GM12878 (cell line): ENCODE data around the gene PLEKHO1. TPM values are rescaled to one million over a fixed set of nuclear protein-coding genes. Genes with fewer than 3 reads are reported as not detected.

ENCODE experiments used
- ATF2 ChIP-seq: IDR thresholded peaks from 2 replicates; pipeline ENCODE4 v1.6.1; 2012; ENCODE audit warnings: low read length, inconsistent platforms
- BCL3 ChIP-seq: IDR thresholded peaks from 2 replicates; pipeline ENCODE4 v1.6.1; 2011; ENCODE audit warnings: borderline replicate concordance, low read depth, mild to moderate bottlenecking, moderate library complexity, low read length; ENCODE audit not compliant: insufficient read depth, poor library complexity, severe bottlenecking
- CBFB ChIP-seq: IDR thresholded peaks from 2 replicates; pipeline ENCODE4 v1.6.1; 2016; ENCODE audit warnings: antibody characterized with exemption, low read depth
- CBX5 ChIP-seq: sonication (generic); IDR thresholded peaks from 2 replicates; pipeline ENCODE4 v1.6.1; 2016; ENCODE audit warnings: low read depth, moderate library complexity, mild to moderate bottlenecking, inconsistent platforms
- CUX1 ChIP-seq: IDR thresholded peaks from 2 replicates; pipeline ENCODE4 v1.6.1; 2012; ENCODE audit warnings: improper control_type of control experiment, low read depth, low read length; ENCODE audit not compliant: insufficient replicate concordance
- EP300 ChIP-seq, 2 experiments: fragments of 150-350 bp in 1 of 2; IDR thresholded peaks; 2 replicates each; pipeline ENCODE4 v1.6.1; 2011 to 2012; ENCODE audit warnings: low read depth in 2 of 2, low read length in 2 of 2, borderline replicate concordance in 1 of 2, improper control_type of control experiment in 1 of 2, inconsistent platforms in 1 of 2; ENCODE audit not compliant: control insufficient read depth in 1 of 2
- HCFC1 ChIP-seq: fragments of 150-350 bp; IDR thresholded peaks from 2 replicates; pipeline ENCODE4 v1.6.1; 2014; ENCODE audit warnings: low read length
- HDGF ChIP-seq: fragments of 450-650 bp; IDR thresholded peaks from 2 replicates; pipeline ENCODE4 v1.6.1; 2016; ENCODE audit warnings: antibody characterized with exemption
- IKZF2 ChIP-seq, 2 experiments: fragments of 450-650 bp; IDR thresholded peaks; 2 replicates each; pipeline ENCODE4 v1.6.1; 2017; ENCODE audit warnings: mild to moderate bottlenecking in 2 of 2, moderate library complexity in 2 of 2
- JUND ChIP-seq: IDR thresholded peaks from 2 replicates; pipeline ENCODE4 v1.6.1; 2012; ENCODE audit warnings: low read depth, mild to moderate bottlenecking, low read length, improper control_type of control experiment, moderate library complexity
- MLLT1 ChIP-seq: fragments of 450-650 bp; IDR thresholded peaks from 2 replicates; pipeline ENCODE4 v1.6.1; 2016; ENCODE audit warnings: mild to moderate bottlenecking
- MTA3 ChIP-seq: IDR thresholded peaks from 2 replicates; pipeline ENCODE4 v1.6.1; 2012; ENCODE audit warnings: low read length, inconsistent platforms, borderline replicate concordance
- NRF1 ChIP-seq: conservative IDR thresholded peaks from 2 replicates; pipeline ENCODE4 v1.6.1; 2011; ENCODE audit warnings: mild to moderate bottlenecking, low read depth, low read length, improper control_type of control experiment
- PAX5 ChIP-seq: IDR thresholded peaks from 2 replicates; pipeline ENCODE4 v1.6.1; 2011; ENCODE audit warnings: low read depth, low read length, borderline replicate concordance
- SIX5 ChIP-seq: IDR thresholded peaks from 2 replicates; pipeline ENCODE4 v1.6.1; 2011; ENCODE audit warnings: mild to moderate bottlenecking, low read depth, low read length, moderate library complexity; ENCODE audit not compliant: severe bottlenecking
- SMAD5 ChIP-seq: IDR thresholded peaks from 2 replicates; pipeline ENCODE4 v1.6.1; 2016; ENCODE audit warnings: antibody characterized with exemption, low read depth
- STAT1 ChIP-seq: fragments of 450-650 bp; conservative IDR thresholded peaks from 2 replicates; pipeline ENCODE4 v1.6.1; 2014; ENCODE audit warnings: antibody characterized with exemption, mild to moderate bottlenecking
- TAF1 ChIP-seq: IDR thresholded peaks from 2 replicates; pipeline ENCODE4 v1.6.1; 2011; ENCODE audit warnings: mild to moderate bottlenecking, low read depth, low read length, borderline replicate concordance
- TCF3 ChIP-seq: IDR thresholded peaks from 2 replicates; pipeline ENCODE4 v1.6.1; 2012; ENCODE audit warnings: low read depth, mild to moderate bottlenecking, low read length, borderline replicate concordance; ENCODE audit not compliant: insufficient read depth
- ZNF217 ChIP-seq: fragments of 450-650 bp; IDR thresholded peaks from 2 replicates; pipeline ENCODE4 v1.6.1; 2017; ENCODE audit warnings: antibody characterized with exemption, mild to moderate bottlenecking
- polyA plus RNA-seq, 11 experiments: library from polyadenylated mRNA; depleted of rRNA in 4 of 11; unstranded in 6 of 11; stranded (reverse) in 5 of 11; fragments of >200 nt; fragmentation: Nextera tagmentation in 4 of 11; fragmentation: Illumina TruSeq in 1 of 11; extraction: Ambion mirVana in 4 of 11; extraction: Trizol in 1 of 11; gene quantifications; 1 replicate in 1 of 11; 2 replicates in 10 of 11; pipeline versions ENCODE4 v1.2.1 to v1.2.3, GENCODE V29; 2011 to 2016; ENCODE audit warnings: inconsistent platforms in 2 of 11, missing spikeins in 2 of 11, low read depth in 1 of 11
- total RNA-seq, 4 experiments: library from RNA; depleted of rRNA in 3 of 4; stranded (reverse); fragments of >200 nt in 3 of 4; fragmentation: Illumina TruSeq in 1 of 4; extraction: Trizol in 1 of 4; gene quantifications; 2 replicates each; pipeline versions ENCODE4 v1.2.1 to v1.2.3, GENCODE V29; 2013 to 2021

PLEKHO1 gene
- total and polyA plus RNA-seq, 10 of the 15 experiments (the other 5 are each of a cell fraction or from before 2014, with no cell fraction given) = 5.3 to 184 (median 88.8) TPM

- no peak for TF ChIP-seq ATF2
- TF ChIP-seq NRF1 = no peak
- peak; percentile 10 to 62; a peak in 3 of 4 replicates for TF ChIP-seq IKZF2 (IDR thresholded peaks at IDR 0.05)
- peak; percentile 65 for TF ChIP-seq PAX5
- TF ChIP-seq TAF1 = peak; percentile 50; the same call in 1 of the 2 replicates
- no peak for TF ChIP-seq HCFC1
- TF ChIP-seq MLLT1 = peak; percentile 85
- TF ChIP-seq CBFB = 0 out of 2 replicates have a peak, but pooled peaks have one; percentile 48
- peak; percentile 29 to 55; a peak in 2 of 4 replicates for TF ChIP-seq EP300 (IDR thresholded peaks at IDR 0.05; ENCODE audit: borderline replicate concordance in 1 of 2, control insufficient read depth in 1 of 2, low read depth in 2 of 2, low read length in 2 of 2)
- no peak for TF ChIP-seq STAT1
- no peak for TF ChIP-seq TCF3
- no peak for TF ChIP-seq JUND
- no peak for TF ChIP-seq ZNF217
- TF ChIP-seq MTA3 = no peak; the same call in 1 of the 2 replicates
- no peak for TF ChIP-seq SIX5
- no peak for TF ChIP-seq HDGF
- TF ChIP-seq CBX5 = no peak
- no peak for TF ChIP-seq BCL3
- no peak for TF ChIP-seq CUX1
- TF ChIP-seq SMAD5 = peak; percentile 80
Measured at GRCh38 chr1:150151291-150152181, 1.8 kb downstream of the PLEKHO1 start (continued).
